Measurements from ENCODE around the gene TNFRSF8.
A peak's percentile ranks its signal among the peaks of the same experiment; 100 is the strongest.

The TNFRSF8 gene

DNA sequence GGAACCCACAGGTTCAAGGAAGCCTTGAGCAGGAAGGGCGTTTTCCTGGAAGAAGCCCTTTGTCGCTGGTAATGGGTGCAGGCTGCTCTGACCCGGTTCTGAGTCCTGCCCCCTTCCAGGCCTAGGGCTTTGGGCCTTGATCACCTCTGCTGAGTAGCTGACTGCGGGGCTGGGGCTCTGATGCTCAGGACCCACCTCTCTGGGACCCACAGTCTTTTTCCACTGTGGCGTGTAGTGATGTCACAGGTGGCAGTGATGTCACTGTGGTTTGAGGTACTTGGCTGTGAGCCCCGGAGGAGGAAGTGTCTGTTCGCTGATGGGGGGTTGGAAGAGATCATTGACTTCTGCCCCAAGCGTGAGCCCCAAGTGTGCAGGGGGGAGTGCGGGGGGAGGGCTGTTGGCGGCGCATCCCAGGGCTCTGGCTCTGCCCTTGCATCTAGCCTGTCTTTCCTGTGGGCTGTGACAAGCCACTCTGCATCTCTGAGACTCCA is 110.6 kb downstream of the TNFRSF8 start:
- TF ChIP-seq, protein P1, sequence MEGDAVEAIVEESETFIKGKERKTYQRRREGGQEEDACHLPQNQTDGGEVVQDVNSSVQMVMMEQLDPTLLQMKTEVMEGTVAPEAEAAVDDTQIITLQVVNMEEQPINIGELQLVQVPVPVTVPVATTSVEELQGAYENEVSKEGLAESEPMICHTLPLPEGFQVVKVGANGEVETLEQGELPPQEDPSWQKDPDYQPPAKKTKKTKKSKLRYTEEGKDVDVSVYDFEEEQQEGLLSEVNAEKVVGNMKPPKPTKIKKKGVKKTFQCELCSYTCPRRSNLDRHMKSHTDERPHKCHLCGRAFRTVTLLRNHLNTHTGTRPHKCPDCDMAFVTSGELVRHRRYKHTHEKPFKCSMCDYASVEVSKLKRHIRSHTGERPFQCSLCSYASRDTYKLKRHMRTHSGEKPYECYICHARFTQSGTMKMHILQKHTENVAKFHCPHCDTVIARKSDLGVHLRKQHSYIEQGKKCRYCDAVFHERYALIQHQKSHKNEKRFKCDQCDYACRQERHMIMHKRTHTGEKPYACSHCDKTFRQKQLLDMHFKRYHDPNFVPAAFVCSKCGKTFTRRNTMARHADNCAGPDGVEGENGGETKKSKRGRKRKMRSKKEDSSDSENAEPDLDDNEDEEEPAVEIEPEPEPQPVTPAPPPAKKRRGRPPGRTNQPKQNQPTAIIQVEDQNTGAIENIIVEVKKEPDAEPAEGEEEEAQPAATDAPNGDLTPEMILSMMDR (conservative IDR thresholded peaks at IDR 0.05; ENCODE audit: control insufficient read depth, insufficient read depth, low read depth, low read length), result no peak
- no peak for DNase-seq (ENCODE audit: low read depth)
- no peak overlapping the region for H3K4me3 ChIP-seq (ENCODE audit: control insufficient read depth, low read depth, low read length)

DNA sequence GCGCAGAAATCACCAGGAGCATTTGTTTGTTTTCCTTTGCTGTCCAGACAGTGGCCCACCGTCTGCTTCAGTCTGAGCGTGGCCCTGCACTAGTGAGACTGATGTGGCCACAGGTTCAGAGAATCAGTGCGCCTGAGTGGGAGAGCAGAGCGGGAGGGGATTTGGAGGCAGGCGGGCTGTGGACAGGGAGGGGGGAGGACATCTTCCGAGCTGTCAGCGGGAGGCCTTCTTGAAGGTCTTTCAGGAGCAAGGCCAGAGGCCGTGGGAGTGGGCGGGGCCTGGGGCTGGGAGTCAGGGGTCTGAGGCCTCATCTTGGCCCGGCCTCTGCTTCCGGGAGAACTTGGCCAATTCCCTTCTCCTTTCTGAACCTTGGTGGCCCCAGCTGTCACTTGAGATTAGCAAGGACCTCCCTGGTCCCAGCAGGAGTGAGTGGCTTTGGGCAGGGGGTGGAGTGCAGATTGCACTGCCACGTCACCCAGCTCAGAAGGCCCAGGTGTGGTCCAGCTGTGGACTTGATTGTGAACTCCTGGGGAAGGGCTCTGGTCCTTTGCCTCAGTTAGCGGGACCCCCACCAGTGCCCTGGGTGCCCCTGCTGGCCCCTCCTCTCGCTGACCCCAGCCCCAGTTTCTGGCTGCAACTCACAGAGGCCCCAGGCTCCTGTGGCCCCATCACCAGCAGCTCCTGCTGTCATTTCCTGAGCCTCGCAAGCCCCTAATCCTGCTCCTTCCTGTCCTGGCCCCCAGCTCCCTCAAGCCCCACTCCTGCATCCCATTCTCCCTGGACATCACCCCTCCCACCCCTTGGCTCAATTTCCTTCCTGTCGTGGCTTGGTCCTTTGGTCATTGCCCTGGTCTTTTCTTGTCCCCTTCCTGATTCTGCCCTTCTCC is 112.1 kb downstream of the TNFRSF8 start:
- TF ChIP-seq, protein P1 (conservative IDR thresholded peaks at IDR 0.05; ENCODE audit: control insufficient read depth, insufficient read depth, low read depth, low read length), result no peak
- no peak for DNase-seq (ENCODE audit: low read depth)
- H3K4me3 ChIP-seq (ENCODE audit: control insufficient read depth, low read depth, low read length), result no peak overlapping the region

DNA sequence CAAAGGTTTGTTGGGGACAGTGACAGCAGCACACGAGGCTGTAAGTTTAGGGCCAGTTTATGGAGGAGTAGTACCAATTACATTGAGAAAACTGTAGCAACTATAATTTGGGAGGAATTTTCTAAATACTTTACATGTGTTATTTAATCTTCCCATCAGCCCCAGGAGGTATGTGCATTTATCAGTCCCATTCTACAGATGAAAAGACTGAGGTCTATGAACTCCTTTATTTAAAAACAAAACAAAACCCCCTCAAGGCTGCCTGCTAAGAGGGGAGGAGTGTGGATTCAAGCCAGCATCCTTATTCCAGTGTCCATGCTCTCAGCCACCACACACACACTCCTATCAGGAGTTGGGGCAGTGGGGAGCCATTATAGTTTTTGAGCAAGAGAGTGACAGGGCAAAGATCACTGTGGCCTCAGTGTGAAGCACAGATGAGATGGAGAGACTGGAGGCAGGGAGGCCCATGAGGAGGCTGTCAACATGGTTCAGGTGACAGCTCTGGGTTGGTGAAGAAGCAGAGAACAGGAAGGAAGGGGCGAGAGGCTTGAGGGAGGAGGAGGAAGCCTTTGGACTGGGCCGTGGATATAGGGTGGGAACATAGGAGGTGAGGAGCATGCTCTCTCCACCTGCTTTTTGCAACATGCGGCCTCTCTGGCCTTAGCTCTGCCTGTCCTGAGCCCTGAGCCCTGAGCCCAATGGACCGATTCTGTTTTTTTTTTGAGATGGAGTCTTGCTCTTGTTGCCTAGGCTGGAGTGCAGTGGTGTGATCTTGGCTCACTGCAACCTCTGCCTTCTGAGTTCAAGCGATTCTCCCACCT is 113.4 kb downstream of the TNFRSF8 start:
- H3K4me3 ChIP-seq (ENCODE audit: control insufficient read depth, low read depth, low read length), result no peak overlapping the region
- DNase-seq (ENCODE audit: low read depth), result no peak
- TF ChIP-seq, protein P1 (conservative IDR thresholded peaks at IDR 0.05; ENCODE audit: control insufficient read depth, insufficient read depth, low read depth, low read length), result no peak

DNA sequence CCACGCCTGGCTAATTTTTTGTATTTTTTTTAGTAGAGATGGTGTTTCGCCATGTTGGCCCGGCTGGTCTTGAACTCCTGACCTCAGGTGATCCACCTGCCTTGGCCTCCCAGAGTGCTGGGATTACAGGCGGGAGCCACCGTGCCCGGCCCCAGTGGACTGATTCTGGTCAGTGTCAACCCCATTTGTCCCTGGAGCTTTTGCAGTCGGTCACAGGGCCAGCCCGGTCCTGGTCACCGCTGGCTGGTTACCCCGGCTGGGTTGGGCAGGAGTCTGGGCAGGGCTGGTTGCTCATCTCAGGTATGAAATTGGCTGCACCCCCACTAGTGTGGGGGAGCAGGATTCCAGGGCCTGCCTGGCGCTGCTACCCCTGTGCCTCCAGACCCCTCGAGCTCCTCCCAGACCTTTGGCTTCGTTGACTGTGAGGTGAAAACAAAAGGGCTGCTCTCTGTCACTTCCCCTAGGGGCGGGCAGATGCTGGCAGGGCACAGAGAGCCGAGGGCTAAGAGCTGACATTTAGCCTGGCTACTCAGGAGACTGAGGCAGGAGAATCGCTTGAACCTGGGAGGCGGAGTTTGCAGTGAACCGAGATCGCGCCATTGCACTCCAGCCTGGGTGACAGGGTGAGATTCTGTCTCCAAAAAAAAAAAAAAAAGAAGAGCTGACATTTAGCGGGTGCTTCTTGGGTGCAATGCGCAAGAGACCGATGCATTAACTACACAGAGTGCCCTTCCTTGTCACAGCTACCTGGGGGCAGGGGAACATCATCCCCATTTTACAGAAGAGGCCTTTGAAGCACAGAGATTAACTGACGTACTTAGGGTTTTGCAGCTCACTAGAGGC is 114.3 kb downstream of the TNFRSF8 start:
- DNase-seq (ENCODE audit: low read depth), result no peak
- no peak overlapping the region for H3K4me3 ChIP-seq (ENCODE audit: control insufficient read depth, low read depth, low read length)
- TF ChIP-seq, protein P1 (conservative IDR thresholded peaks at IDR 0.05; ENCODE audit: control insufficient read depth, insufficient read depth, low read depth, low read length), result no peak

DNA sequence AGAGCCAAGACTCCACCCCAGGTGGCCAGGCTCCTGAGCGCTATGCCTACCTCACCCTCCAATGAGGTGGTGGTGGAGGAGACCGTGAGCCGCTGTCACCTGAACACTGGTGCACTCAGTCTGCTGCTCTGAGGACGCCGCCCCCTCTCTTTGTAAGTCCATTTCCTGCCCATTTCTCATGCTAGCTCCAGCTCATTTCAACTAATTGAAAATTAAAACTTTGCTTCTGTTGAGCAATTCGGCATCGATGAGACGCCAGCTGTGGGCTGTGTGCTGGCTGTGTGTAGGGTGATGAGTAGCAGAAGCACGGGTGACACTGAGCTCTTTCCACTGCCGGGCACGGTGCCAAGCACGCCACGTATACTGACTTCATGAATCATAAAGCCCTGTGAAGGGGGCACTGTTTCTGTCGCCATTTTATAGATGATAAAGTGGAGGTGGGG is 114.9 kb downstream of the TNFRSF8 start:
- DNase-seq (ENCODE audit: low read depth), result peak; percentile 92
- H3K4me3 ChIP-seq (ENCODE audit: control insufficient read depth, low read depth, low read length), result no peak overlapping the region

More for the DNA sequence above, 114.9 kb downstream of the TNFRSF8 start:
- TF ChIP-seq, protein P1 (conservative IDR thresholded peaks at IDR 0.05; ENCODE audit: control insufficient read depth, insufficient read depth, low read depth, low read length), result no peak
